GM18499 (cell line): ENCODE measurements around the gene PARP16.

ENCODE experiments used
- ATAC-seq: cut with Tn5 transposase; IDR thresholded peaks from one replicate; pipeline ENCODE4 v1.9.1; 2021; ENCODE audit warnings: moderate number of reproducible peaks; ENCODE audit not compliant: insufficient read depth, unreplicated experiment

PARP16 gene

DNA sequence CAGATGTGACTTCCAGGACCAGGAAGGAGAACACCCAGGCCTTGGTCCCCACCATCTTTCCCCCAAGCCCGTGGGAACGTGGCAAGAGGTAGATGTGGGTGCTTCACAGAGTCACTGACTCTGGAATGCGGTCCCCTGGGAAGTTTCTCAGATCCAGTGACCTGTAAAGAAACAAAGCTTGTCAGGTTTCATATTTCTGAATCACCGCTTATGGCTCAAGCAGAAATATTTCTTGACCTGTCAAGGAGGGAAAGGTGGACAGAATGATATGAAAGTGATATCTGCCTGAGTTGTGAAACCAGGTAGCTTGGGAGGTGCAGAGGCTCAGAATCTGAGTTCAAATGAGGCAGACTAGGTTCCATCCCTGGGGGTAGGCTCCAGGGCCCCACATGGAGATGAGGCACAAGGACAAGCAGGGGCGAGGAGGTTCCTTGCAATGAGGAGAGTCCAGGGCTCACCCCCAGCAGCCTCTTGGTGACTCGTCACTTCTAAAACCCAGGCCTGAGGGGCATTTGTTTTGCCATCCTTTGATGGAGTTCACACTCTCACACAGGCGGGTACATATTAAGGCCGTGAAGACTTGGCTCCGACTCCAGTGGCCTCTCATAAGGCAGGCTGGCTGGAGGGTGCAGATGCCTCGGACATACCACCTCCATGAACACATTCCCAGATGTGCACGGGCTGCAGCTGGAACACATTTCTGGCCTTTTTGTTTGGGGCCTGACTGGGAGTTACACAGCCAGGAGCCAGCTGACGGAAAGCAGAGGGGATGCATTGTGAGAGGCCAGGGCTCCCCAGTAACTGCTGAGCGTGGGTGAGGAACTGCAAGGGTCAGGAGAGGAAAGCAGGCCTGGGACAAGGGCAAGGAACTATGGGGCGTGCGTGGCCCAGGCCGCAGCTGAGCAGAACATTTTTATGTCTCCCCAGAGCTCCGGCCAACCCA is 76.7 kb downstream of the PARP16 start:
- no peak for ATAC-seq

DNA sequence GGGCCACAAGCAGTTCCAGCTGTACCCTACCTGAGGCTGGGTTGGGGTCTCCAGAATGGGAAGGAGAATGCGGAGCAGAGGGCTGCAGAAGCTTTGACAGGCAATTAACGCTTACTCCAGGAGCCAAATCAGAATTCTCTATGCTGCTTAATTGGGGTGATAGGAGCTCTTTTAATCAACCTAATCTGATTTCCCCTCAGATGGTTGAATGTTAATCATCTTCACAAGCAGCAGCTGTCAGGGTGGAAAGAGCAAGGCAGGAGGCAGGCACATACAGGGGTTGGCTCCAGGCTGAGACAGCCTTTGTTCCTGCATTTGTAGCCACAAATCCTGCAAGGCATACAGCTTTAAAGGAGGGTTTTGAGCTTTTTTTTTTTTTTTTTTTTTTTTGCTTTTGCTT is 78.0 kb downstream of the PARP16 start:
- no peak for ATAC-seq
